Activated CD8-positive, alpha-beta T cell treated with anti-CD3 and anti-CD28 coated beads for 36 hours (primary cell): ENCODE results near the gene SNX32. TPM values are rescaled to one million over a fixed set of nuclear protein-coding genes. Genes with fewer than 3 reads are reported as not detected.

ENCODE experiments used
- ATAC-seq: fragments of 200-7000 bp; cut with Tn5 transposase; one replicate; pipeline ENCODE4 v1.10.0; 2021; ENCODE audit warnings: mild to moderate bottlenecking, moderate library complexity
- CTCF ChIA-PET: fragments of 350-600 bp; sonication (Branson Sonifier 250); formaldehyde crosslinking; loops from one replicate; lab custom pipeline; 2021; ENCODE audit warnings: antibody characterized with exemption; lab: Charles Lee
- POLR2A ChIA-PET: fragments of 350-600 bp; sonication (Branson Sonifier 250); formaldehyde crosslinking; loops from one replicate; lab custom pipeline; 2021; ENCODE audit warnings: antibody characterized with exemption; lab: Charles Lee
- DNase-seq: peaks from one replicate; pipeline ENCODE4 v3.0.0-alpha.2; 2020
- H3K27ac Mint-ChIP-seq: one replicate; pipeline ENCODE4 v1.8.0; 2021; ENCODE audit warnings: mild to moderate bottlenecking, mixed read lengths
- H3K27me3 Mint-ChIP-seq: one replicate; pipeline ENCODE4 v1.8.0; 2021; ENCODE audit warnings: mixed read lengths
- H3K36me3 Mint-ChIP-seq: one replicate; pipeline ENCODE4 v1.8.0; 2021; ENCODE audit warnings: low read depth, mixed read lengths
- H3K4me1 Mint-ChIP-seq: one replicate; pipeline ENCODE4 v1.8.0; 2021; ENCODE audit warnings: low read depth, mixed read lengths
- H3K4me3 Mint-ChIP-seq: one replicate; pipeline ENCODE4 v1.8.0; 2021; ENCODE audit warnings: mild to moderate bottlenecking, moderate library complexity, mixed read lengths
- H3K9me3 Mint-ChIP-seq: one replicate; pipeline ENCODE4 v1.8.0; 2021; ENCODE audit warnings: mixed read lengths
- CTCF ChIP-seq: fragments of 200-600 bp; IDR thresholded peaks from one replicate; pipeline ENCODE4 v1.8.0; 2022; ENCODE audit warnings: antibody characterized with exemption, mild to moderate bottlenecking
- intact Hi-C: fragments of 100-400 bp; cut with micrococcal nuclease; formaldehyde crosslinking; loops from one replicate; pipeline ENCODE4 v1.10.0; 2022
- total RNA-seq, 2 experiments: library from RNA; stranded (reverse); gene quantifications; one replicate each; pipeline ENCODE4 v1.2.3, GENCODE V29; 2021

SNX32 gene
- total RNA-seq, 2 experiments from 2014 or later, result 1.6 to 2.1 TPM

- Mint-ChIP-seq H3K27me3 (peaks cover 5% of the 10 kb centered on the region), H3K9me3 (no peaks in the 10 kb centered on the region), H3K36me3 (peaks cover 1% of the 10 kb centered on the region), H3K4me3 (no peak overlapping the region), H3K27ac (no peak overlapping the region), H3K4me1 (peaks cover 10% of the 10 kb centered on the region)
- DNase-seq (no peak), ATAC-seq (no peak)
- intact Hi-C loops, result no loop called here
- ChIA-PET POLR2A (interaction anchor here (0.9 to 1.4 kb wide), 2 partner anchors 20 to 31 kb away, joined by 3 read pairs; partner anchors contain the start of gene AP5B1), CTCF (interaction anchor here (1.0 to 3.9 kb wide), 7 partner anchors 24 to 211 kb away, joined by 3 to 37 read pairs (median 4); partner anchors contain the start of genes AP5B1 and KAT5)
- no peak for TF ChIP-seq CTCF
Measured at GRCh38 chr11:65811764-65812475, 21.8 kb upstream of the SNX32 start.

- Mint-ChIP-seq H3K9me3 (no peaks in the 10 kb centered on the region), H3K27me3 (no peaks in the 10 kb centered on the region), H3K4me3 (no peak overlapping the region), H3K4me1 (peaks cover 21% of the 10 kb centered on the region), H3K36me3 (peaks cover 1% of the 10 kb centered on the region), H3K27ac (peak overlapping the region; percentile 58)
- ChIA-PET POLR2A (interaction anchor here (1.5 to 1.6 kb wide), 2 partner anchors 33 to 34 kb away, joined by 3 read pairs; no protein-coding TSS in a partner anchor), CTCF (interaction anchor here (1.2 to 9.4 kb wide), 5 partner anchors 30 to 76 kb away, joined by 3 to 235 read pairs (median 5); partner anchors contain the start of genes AP5B1 and CCDC85B)
- ATAC-seq (no peak), DNase-seq (peak; percentile 35)
- no peak for TF ChIP-seq CTCF
- intact Hi-C loops, result no loop called here
Measured at GRCh38 chr11:65814131-65814985, 19.4 kb upstream of the SNX32 start.

- intact Hi-C loops, result loop anchor here (5.0 kb wide), 1 partner anchor 103 kb away; the partner anchor contains the start of gene KAT5
- Mint-ChIP-seq H3K27ac (no peak overlapping the region), H3K4me3 (no peak overlapping the region), H3K9me3 (no peaks in the 10 kb centered on the region), H3K4me1 (peaks cover 21% of the 10 kb centered on the region), H3K36me3 (peaks cover 1% of the 10 kb centered on the region), H3K27me3 (no peaks in the 10 kb centered on the region)
- ChIA-PET CTCF (interaction anchor here (1.2 to 9.4 kb wide), 3 partner anchors 40 to 94 kb away, joined by 3 to 235 read pairs (median 36); partner anchors contain the start of genes AP5B1, CCDC85B and RNASEH2C), POLR2A (interaction anchor here (0.7 to 1.6 kb wide), 3 partner anchors 18 to 44 kb away, joined by 3 read pairs; no protein-coding TSS in a partner anchor)
- TF ChIP-seq CTCF, result no peak
- DNase-seq (no peak), ATAC-seq (no peak)
Measured at GRCh38 chr11:65814986-65815565, 18.7 kb upstream of the SNX32 start.

- TF ChIP-seq CTCF, result no peak
- Mint-ChIP-seq H3K36me3 (peaks cover 1% of the 10 kb centered on the region), H3K27me3 (no peaks in the 10 kb centered on the region), H3K4me3 (peak overlapping the region; percentile 72), H3K9me3 (no peaks in the 10 kb centered on the region), H3K27ac (peak overlapping the region; percentile 82), H3K4me1 (peaks cover 17% of the 10 kb centered on the region)
- POLR2A ChIA-PET, result interaction anchor here (1.1 to 3.5 kb wide), 3 partner anchors 26 to 97 kb away, joined by 5 to 15 read pairs (median 6); partner anchors contain the start of genes AP5B1 and RNASEH2C
- intact Hi-C loops, result loop anchor here (5.0 kb wide), 1 partner anchor 104 kb away; the partner anchor contains the start of gene KAT5
- no peak for ATAC-seq
- no peak for DNase-seq
- CTCF ChIA-PET, result interaction anchor here (0.8 to 9.4 kb wide), 19 partner anchors 9 to 206 kb away, joined by 3 to 235 read pairs (median 7); partner anchors contain the start of genes AP5B1, CCDC85B, FIBP and KAT5
Measured at GRCh38 chr11:65816696-65817095, 17.1 kb upstream of the SNX32 start.
